GM18507 (cell line): ENCODE data around the gene CXCR5.
A peak's percentile ranks its signal among the peaks of the same experiment; 100 is the strongest.

Experiments
- DNase-seq: peaks from one replicate; pipeline ENCODE4 v3.0.0; 2011; ENCODE audit warnings: low read depth; ENCODE audit not compliant: insufficient read length; ENCODE audit errors: extremely low spot score
- FAIRE-seq: peaks from 2 replicates; lab custom pipeline; 2011; peaks lifted over from hg19 to GRCh38; lab: Jason Lieb, UNC

CXCR5 gene

DNA sequence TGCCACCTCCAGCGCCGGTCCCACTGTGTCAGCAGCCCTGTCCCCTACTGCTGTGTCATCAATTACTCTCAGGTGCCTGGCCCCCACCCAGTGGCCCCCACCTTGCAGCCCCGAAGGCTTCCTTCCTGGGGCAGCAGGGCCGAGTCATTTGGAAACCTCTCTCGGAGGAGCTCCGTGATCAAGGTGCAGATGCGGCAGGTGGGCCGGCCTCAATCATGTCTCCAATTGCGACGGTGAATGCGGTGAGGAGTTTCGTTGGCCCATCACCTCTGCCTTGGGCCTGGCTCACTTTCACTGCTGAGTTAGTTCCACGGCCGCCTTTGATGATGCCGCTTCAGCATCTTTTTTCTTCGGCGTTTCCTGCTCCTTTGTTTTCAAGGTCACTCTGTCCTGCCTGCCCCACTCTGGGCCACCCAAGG lies 11.3 kb upstream of the CXCR5 start:
- DNase-seq: no peak
- FAIRE-seq: peak; percentile 31

DNA sequence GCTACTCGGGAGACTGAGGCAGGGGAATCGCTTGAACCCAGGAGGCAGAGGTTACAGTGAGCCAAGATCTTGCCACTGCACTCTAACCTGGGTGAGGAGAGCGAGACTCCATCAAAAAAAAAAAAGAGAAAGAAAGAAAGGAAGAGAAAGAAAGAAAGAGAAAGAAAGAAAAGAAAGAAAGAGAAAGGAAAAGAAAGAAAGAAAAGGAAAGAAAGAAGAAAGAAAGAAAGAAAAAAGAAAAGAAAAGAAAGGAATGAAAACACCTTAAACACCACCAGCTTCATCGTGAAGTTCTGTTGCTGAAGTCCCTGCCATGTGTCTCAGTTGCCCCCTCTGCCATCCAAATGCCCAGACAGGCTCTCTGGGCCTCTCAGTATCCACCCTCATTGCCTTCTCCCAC lies 9.9 kb upstream of the CXCR5 start:
- DNase-seq (no peak), FAIRE-seq (no peak)

DNA sequence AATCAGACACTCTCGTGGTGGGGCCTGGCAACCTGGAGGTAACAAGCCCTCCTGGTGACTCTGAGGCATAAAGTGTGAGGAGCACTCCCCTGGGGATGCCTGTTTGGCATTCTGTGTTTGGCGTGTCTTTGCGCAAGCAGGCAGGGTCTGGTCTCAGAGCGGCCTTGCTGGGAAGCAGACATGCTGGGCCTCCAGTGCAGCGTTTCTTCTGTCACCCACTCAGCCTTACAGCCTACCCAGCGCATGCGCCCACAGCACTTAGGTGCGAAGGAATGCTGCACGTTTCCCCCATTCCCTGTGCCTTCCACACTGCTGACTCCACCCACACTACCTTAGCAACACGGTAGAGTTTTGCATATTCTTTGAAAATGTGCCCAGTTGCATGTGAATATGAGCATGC lies 7.4 kb upstream of the CXCR5 start:
- no peak for DNase-seq
- no peak for FAIRE-seq

DNA sequence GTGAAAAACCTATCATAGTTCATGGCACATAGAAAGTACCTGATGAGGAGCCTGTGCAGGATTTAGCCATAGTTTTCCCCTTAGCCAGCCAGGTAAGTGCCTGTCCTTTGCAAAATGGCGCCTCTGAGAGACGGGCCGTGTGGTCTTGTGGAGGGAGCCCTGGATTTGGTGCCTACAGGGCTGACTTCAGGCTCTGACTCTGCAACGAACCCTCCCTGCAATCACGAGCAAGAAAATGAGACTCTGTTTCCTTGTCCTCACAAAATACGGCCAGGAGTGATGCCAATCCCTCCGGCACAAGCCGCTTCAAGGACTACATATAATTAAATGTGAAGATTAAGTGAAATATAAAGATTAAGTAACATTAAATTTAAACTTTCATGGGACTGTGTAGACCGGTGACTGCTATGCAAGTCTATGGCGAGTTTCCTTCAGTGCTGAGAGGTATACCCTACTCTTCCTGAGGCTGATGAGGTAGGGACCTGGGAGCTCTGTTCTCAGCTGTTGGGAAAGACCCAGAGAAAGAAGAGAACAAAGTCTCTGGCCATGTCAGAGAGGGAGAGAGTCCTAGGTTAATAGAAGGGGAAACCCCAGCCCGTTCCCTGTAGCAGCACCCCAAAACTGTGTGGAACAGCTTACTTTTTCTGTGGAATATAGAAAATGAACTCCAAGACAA lies 6.1 kb upstream of the CXCR5 start:
- no peak for FAIRE-seq
- no peak for DNase-seq

DNA sequence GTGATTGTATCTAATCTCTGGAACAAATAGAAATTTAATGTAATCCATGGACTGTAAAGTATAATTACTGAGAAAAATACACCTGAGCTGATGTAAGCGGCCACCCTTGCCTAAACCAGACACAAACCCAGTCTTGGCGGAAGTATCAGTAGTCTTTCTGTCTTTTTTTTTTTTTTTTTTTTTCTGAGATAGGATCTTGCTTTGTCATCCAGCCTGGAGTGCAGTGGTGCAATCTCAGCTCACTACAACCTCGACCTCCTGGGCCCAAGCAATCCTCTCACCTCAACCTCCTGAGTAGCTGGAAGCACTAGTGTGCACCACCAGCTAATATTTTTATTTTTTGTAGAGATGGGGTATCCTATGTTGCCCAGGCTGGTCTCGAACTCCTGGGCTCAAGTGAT lies 5.5 kb upstream of the CXCR5 start:
- no peak for FAIRE-seq

DNA sequence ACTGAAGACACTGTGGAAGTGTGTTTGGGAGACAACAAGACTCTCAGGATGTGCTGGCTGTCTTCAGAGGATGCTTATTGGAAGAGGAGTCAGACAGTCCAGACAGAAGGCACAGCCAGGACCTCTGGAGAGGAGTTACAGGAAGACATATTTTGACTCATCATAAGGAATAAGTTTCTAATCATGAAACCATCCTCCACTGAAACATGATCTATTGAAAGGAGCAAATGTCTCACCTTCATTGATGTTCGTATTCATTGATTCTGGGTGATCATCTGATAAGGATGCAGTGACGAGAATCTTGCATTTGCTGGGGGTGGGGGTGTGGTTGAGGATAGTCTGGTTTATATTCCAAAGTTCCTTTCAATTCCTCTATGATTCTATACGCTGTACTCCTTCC lies 2.5 kb upstream of the CXCR5 start:
- DNase-seq (no peak), FAIRE-seq (no peak)

More for the DNA sequence above, 5.5 kb upstream of the CXCR5 start:
- no peak for DNase-seq

DNA sequence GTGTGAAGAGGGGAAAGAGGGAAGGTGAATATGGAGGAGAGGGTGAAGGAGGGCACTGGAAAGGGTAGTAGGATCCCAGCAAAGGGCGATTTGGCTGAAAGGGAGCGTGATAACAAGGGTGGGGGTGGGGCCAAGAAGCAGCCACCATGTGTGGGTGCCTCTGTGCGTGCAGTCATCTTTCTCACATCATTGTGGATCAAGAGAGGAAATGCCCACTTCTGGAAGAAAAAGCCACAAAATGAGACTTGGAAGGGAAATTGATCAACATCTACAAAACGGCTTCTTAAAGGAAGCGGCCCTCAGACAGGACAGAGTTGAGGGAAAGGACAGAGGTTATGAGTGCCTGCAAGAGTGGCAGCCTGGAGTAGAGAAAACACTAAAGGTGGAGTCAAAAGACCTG lies 1.2 kb upstream of the CXCR5 start:
- FAIRE-seq: no peak
- DNase-seq: no peak

DNA sequence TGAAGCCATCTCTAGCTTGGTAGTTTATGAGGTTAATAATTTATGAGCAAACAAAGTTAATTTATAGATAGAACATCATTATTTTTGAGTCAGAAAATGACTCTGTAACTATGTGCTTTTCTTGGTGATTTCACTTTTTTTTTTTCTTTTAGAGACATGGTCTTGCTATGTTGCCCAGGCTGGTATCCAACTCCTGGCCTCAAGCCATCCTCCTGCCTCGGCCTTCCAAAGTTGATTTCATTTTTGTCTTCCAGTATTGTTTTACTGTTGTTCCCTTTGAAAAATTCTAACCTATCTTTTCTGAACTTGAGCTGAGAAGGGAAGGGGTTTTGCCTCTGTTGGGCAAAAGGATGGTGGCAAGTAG lies 706 bp upstream of the CXCR5 start:
- DNase-seq (no peak), FAIRE-seq (no peak)

DNA sequence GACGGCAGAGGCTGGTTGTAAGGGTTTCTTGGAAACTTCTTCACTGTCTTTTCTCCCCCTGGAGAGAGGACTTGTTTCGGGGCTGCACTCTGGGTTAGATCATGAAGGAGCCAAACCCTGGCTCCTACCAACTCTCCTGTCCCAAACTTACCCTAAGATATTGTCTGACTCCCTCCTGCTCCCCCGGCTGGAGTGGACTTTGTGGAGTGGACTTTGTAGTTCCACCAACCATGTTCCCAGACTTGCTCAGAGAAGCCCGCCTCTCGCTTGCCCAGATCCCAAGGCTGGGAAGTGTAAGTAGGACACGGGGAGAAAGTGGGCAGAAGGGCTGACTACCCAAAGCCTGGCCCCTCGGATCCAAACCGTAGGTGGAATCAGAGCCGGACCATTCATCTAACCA lies 1.2 kb downstream of the CXCR5 start:
- no peak for DNase-seq
- no peak for FAIRE-seq

DNA sequence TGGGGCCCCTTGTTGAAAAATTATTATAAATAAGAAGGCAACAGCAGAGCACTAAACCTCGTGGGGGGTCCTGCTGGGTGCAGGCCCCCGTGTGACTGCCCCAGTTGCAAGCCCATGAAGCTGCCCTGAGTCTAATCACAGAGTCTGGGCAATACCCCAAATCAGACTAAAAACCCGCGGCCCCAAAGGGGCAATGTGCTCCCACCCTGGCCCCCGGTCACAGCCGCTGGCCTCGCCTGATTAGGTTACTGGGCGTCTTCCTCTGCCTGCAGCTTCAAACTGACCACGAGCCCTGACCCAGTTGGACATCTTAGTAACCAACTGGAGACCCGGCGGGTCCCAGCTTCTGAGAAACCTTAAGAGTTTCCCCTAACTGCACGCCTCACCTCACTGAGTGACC lies 1.6 kb downstream of the CXCR5 start:
- DNase-seq: no peak
- FAIRE-seq: no peak

DNA sequence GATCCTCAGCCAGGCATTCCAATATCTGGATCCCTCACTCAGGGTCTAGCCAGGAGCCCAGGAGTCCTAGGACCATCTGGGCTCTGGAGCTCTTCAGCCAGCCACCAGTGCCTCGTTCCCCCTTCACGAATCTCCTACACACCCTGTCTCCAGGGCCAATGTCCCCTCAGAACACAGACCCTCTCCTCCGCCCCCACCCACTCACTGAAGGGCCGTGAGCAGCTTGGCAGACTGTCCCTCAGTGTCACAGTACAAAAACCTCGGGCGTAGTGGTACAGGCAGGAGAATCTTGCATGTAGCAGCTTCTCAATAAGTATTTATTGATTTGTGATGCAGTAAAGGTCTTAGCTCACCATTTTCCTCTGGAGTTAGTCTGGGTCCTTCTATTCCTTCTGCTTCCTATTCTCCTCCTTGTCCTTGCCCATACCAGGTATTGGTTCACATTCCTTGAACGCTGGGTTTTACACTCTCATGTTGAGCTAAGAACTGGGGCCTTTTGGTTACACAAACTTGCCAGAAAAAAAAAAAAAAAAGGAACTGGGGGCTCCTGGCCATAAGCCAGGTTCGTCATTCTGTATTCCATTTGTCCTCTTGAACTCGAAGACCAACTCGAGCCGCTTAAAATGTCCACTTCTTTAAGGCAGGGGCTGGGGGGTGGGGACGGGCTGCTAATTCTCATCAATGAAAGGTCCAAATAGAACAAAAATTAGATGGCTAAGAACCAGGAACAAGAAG lies 2.3 kb downstream of the CXCR5 start:
- FAIRE-seq (no peak), DNase-seq (no peak)

DNA sequence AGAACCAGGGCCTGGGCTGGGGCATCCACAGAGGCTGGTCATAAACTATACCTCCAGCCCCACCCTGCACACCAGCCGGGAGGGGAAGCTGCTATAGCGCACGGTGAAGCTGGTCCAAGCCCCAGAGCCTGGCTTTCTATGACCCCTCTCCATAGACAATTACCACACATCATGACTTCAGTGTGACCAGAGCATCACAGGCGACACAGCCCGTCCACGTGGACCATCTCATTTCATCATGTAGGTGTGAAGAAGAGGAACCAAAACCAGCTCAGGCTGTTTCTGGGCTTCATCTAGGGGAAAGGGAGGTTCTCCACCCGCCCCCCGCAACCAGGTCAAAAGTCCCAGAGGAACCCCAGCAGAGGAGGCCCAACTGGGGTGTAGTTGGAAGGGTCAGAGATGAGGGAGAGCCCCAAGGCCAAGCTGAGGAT lies 3.0 kb downstream of the CXCR5 start:
- FAIRE-seq (peak; percentile 72), DNase-seq (no peak)

DNA sequence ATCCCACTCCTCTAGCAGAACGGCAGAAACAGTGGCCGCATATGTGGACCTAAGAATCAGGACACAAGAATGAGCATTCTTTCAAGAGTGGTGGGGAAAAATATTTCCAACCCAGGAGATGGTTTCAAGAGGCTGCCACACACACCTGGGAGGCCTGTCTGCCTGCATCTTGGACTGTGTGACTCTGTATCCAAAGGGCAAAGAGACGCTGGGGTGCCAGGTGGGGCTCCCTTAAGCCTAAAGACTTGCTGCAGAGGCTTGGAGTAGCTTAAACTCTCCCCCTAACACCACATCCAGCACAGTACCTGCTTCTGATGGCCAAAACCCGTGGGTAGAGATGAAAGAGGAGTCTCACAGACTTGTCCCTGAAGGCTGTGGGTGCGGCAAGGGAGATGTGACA lies 3.5 kb downstream of the CXCR5 start:
- DNase-seq (no peak), FAIRE-seq (no peak)

DNA sequence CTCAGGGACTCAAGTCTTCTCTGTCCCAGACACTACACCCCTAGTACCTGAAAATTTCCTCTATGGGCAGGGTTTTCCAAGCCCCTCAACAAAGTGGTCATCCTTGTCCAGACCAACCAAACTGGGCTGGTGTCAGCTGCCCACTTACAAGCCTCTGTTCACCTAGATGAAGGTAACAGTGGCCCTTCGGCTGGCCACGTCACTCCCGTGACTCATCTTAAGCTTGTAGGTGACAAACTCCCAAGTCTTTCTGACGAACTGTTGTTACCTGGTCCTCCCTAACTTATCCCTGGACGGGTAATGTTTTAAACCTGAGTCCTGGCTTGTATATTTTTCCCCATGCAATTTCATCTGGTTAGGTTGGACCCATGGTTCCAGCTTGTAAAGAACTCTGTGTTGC lies 4.7 kb downstream of the CXCR5 start:
- FAIRE-seq: no peak
- no peak for DNase-seq

DNA sequence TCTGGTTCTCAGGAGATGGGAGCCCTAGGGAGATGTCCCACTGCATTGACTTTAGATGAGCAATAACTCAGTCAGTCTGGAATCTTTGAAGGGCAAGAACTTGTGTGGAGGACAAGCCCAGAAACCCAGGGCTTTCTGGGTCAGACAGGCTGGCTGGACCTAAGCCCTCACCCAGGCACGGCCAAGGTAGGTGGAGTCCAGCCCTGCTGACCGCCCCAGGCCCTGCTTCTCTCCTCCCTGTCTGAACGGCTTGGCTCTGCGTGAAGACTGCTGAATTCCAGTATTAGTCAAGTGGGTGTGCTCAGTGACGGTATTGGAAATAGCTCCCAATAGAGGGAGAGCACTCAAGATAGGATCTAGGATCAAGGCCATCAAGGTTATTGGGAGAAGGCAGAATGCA lies 6.1 kb downstream of the CXCR5 start:
- FAIRE-seq: no peak
- no peak for DNase-seq

DNA sequence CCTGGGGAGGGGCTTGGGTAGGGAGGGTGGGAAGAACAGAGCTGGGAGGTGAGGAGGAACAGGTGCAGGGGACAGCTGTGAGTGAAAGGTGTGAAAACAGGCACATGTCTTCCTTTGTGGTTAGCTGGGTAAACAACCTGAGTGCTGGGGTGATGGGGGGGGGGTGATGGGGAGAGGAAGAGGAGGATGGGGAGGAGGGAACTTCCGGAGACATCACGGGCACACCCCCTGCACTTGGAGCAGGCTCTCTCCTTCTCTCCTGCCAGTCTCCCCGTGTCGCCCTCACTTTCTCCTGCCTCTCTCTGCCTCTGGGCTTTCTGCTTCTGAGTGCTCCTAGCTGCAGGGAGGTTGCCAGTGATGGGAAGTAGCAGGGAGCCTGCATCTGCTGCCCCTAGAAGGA lies 8.8 kb downstream of the CXCR5 start:
- FAIRE-seq: peak; percentile 59

DNA sequence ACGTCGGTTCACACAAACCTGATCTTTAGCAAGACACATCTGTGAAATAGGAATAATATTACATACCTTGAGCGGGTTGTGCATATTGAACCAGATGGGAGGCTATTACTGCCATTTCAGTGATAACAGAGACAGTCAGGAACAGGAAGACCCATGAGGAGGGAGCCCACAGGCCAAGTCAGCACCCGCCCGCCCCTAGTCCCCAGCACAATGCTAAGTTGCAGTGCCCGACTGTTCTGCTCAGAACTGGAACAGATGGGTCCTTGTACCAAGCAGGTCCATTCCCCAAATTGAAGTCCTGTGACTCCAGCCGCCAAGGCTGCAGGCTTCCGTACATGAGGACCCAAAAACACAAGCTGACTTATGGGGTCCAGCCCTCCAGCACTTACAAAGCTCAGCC lies 9.3 kb downstream of the CXCR5 start:
- FAIRE-seq (no peak), DNase-seq (no peak)

More for the DNA sequence above, 8.8 kb downstream of the CXCR5 start:
- DNase-seq: no peak

DNA sequence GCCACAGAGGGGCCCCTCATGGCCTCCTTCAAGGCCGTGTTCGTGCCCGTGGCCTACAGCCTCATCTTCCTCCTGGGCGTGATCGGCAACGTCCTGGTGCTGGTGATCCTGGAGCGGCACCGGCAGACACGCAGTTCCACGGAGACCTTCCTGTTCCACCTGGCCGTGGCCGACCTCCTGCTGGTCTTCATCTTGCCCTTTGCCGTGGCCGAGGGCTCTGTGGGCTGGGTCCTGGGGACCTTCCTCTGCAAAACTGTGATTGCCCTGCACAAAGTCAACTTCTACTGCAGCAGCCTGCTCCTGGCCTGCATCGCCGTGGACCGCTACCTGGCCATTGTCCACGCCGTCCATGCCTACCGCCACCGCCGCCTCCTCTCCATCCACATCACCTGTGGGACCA lies 10.0 kb downstream of the CXCR5 start:
- FAIRE-seq (no peak), DNase-seq (no peak)

DNA sequence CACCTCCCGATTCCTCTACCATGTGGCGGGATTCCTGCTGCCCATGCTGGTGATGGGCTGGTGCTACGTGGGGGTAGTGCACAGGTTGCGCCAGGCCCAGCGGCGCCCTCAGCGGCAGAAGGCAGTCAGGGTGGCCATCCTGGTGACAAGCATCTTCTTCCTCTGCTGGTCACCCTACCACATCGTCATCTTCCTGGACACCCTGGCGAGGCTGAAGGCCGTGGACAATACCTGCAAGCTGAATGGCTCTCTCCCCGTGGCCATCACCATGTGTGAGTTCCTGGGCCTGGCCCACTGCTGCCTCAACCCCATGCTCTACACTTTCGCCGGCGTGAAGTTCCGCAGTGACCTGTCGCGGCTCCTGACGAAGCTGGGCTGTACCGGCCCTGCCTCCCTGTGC lies 10.5 kb downstream of the CXCR5 start:
- no peak for FAIRE-seq
- no peak for DNase-seq

DNA sequence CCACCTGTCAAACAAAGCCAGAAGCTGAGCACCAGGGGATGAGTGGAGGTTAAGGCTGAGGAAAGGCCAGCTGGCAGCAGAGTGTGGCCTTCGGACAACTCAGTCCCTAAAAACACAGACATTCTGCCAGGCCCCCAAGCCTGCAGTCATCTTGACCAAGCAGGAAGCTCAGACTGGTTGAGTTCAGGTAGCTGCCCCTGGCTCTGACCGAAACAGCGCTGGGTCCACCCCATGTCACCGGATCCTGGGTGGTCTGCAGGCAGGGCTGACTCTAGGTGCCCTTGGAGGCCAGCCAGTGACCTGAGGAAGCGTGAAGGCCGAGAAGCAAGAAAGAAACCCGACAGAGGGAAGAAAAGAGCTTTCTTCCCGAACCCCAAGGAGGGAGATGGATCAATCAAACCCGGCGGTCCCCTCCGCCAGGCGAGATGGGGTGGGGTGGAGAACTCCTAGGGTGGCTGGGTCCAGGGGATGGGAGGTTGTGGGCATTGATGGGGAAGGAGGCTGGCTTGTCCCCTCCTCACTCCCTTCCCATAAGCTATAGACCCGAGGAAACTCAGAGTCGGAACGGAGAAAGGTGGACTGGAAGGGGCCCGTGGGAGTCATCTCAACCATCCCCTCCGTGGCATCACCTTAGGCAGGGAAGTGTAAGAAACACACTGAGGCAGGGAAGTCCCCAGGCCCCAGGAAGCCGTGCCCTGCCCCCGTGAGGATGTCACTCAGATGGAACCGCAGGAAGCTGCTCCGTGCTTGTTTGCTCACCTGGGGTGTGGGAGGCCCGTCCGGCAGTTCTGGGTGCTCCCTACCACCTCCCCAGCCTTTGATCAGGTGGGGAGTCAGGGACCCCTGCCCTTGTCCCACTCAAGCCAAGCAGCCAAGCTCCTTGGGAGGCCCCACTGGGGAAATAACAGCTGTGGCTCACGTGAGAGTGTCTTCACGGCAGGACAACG lies 11.7 kb downstream of the CXCR5 start:
- no peak for DNase-seq
- FAIRE-seq: peak; percentile 90
